Peyer's patch (tissue), 4 donors: Measurements from ENCODE around the gene ZNRF1.

Experiments
- POLR2A ChIP-seq, 2 donors: fragments of 450-650 bp; IDR thresholded peaks; one replicate each; pipeline ENCODE4 v1.5.1; 2017; ENCODE audit warnings: antibody characterized with exemption in 2 of 2, mild to moderate bottlenecking in 2 of 2, moderate library complexity in 2 of 2
- TF ChIP-seq, protein P1 (sequence below), 6 experiments: fragments of 450-650 bp in 4 of 6; fragments of 200-600 bp in 2 of 6; sonication (generic) in 1 of 6; IDR thresholded peaks; one replicate each; pipeline ENCODE4 v1.5.1; 2017 to 2019; ENCODE audit warnings: antibody characterized with exemption in 6 of 6, mild to moderate bottlenecking in 3 of 6, moderate library complexity in 1 of 6

DNA sequence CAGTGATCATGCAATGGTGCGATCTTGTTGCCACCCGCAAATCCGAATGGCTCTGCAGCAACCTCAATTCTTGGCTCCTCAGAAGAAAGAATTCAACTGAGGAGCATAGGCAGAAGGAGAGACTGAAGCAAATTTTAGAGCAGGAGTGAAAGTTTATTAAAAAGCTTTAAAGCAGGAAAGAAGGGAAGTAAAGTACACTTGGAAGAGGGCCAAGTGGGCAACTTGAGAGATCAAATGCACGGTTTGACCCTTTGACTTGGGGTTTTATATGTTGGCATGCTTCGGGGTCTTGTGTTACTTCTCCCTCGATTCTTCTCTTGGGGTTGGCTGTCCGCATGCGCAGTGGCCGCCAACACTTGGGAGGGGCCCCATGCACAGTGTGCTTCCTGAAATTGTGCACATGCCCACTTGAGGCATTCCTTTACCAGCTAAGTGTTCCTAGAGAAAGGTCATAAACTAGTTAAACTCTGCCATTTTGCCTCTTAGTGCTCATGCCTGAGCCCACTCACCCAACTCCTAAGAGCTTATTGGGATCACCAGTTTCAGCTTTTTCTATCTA lies 36.7 kb downstream of the ZNRF1 start:
- TF ChIP-seq POLR2A (IDR thresholded peaks at IDR 0.05): no peak
- TF ChIP-seq, protein P1, sequence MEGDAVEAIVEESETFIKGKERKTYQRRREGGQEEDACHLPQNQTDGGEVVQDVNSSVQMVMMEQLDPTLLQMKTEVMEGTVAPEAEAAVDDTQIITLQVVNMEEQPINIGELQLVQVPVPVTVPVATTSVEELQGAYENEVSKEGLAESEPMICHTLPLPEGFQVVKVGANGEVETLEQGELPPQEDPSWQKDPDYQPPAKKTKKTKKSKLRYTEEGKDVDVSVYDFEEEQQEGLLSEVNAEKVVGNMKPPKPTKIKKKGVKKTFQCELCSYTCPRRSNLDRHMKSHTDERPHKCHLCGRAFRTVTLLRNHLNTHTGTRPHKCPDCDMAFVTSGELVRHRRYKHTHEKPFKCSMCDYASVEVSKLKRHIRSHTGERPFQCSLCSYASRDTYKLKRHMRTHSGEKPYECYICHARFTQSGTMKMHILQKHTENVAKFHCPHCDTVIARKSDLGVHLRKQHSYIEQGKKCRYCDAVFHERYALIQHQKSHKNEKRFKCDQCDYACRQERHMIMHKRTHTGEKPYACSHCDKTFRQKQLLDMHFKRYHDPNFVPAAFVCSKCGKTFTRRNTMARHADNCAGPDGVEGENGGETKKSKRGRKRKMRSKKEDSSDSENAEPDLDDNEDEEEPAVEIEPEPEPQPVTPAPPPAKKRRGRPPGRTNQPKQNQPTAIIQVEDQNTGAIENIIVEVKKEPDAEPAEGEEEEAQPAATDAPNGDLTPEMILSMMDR (IDR thresholded peaks at IDR 0.05): no peak
